HL-60 (cell line): Measurements from ENCODE around the gene PELI2.

ENCODE experiments used
- DNase-seq, 2 experiments: peaks; one replicate each; pipeline ENCODE4 v3.0.0-alpha.2; 2010 to 2020; ENCODE audit warnings: low read depth in 1 of 2, low spot score in 1 of 2
- H3K27ac ChIP-seq: fragments of 250-450 bp; sonication (Bioruptor Pico); replicated peaks from 2 replicates; pipeline ENCODE4 v1.5.1; 2020; ENCODE audit warnings: mild to moderate bottlenecking, moderate library complexity
- H3K27me3 ChIP-seq: fragments of 250-450 bp; sonication (Bioruptor Pico); 2 replicates; pipeline ENCODE4 v1.5.1; 2021; ENCODE audit warnings: mild to moderate bottlenecking, moderate library complexity; ENCODE audit not compliant: insufficient read depth, poor library complexity, severe bottlenecking
- H3K4me3 ChIP-seq: replicated peaks from 2 replicates; pipeline ENCODE4 v1.5.1; 2011; ENCODE audit warnings: mild to moderate bottlenecking, control low read depth, low read length; ENCODE audit not compliant: insufficient read depth
- CTCF ChIP-seq: IDR thresholded peaks from one replicate; pipeline ENCODE4 v1.5.1; 2011; ENCODE audit warnings: low read length, control low read depth, inconsistent platforms; ENCODE audit not compliant: insufficient read depth
- GABPA ChIP-seq: IDR thresholded peaks from 2 replicates; pipeline ENCODE4 v1.6.1; 2012; ENCODE audit warnings: low read depth
- POLR2AphosphoS5 ChIP-seq: IDR thresholded peaks from 2 replicates; pipeline ENCODE4 v1.6.1; 2012; ENCODE audit warnings: low read depth
- REST ChIP-seq: IDR thresholded peaks from 2 replicates; pipeline ENCODE4 v1.6.1; 2012; ENCODE audit warnings: low read depth; ENCODE audit not compliant: insufficient replicate concordance
- SPI1 ChIP-seq: IDR thresholded peaks from 2 replicates; pipeline ENCODE4 v1.6.1; 2012; ENCODE audit warnings: low read depth, mild to moderate bottlenecking, borderline replicate concordance

The PELI2 gene

DNA sequence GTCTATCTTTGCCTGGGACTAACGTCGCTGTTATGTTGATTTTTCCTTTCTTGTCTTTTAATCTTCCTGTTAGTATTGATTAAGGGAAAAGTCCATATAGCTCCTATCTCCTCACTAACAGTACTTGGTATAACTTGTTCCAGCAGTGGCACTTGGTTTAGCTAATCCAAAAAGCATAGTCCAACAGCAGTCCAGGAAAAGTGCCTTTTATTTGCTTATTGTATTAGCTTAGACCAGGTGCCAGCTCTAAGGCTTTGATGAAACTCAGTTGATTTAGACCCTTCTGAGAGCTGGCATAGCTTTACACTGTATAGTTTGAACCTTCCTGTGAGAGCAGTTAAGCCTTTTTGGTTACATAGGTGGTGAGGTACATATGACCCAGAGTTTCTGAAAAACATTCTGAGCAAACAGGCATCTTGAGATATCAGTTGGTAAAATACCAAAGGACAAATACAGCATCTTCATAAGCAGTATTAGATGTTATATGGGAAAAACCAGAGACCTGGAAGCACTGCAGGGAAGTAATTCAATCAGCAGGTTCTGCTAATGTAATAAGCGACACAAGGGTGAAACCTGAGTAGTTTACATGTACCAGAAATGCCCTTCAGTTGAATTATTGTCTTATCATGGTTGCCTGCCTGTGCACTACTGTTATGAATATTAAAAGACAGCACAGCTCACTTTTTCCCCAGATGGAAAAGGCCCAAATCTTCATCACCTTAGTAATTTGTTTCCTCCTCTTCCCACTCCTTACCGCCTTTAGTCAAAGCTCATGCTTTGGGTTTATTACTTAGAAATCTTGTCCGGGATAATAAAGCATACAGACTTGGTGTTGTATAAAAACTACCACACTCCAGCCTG is 13.0 kb downstream of the PELI2 start:
- DNase-seq, result no peak
- no peak for TF ChIP-seq GABPA
- no peak for TF ChIP-seq CTCF
- TF ChIP-seq SPI1, result no peak
- no peak for TF ChIP-seq POLR2AphosphoS5
- no peak for TF ChIP-seq REST
- Histone ChIP-seq H3K27ac (no peak overlapping the region), H3K4me3 (no peak overlapping the region), H3K27me3 (no peaks in the 10 kb centered on the region)

DNA sequence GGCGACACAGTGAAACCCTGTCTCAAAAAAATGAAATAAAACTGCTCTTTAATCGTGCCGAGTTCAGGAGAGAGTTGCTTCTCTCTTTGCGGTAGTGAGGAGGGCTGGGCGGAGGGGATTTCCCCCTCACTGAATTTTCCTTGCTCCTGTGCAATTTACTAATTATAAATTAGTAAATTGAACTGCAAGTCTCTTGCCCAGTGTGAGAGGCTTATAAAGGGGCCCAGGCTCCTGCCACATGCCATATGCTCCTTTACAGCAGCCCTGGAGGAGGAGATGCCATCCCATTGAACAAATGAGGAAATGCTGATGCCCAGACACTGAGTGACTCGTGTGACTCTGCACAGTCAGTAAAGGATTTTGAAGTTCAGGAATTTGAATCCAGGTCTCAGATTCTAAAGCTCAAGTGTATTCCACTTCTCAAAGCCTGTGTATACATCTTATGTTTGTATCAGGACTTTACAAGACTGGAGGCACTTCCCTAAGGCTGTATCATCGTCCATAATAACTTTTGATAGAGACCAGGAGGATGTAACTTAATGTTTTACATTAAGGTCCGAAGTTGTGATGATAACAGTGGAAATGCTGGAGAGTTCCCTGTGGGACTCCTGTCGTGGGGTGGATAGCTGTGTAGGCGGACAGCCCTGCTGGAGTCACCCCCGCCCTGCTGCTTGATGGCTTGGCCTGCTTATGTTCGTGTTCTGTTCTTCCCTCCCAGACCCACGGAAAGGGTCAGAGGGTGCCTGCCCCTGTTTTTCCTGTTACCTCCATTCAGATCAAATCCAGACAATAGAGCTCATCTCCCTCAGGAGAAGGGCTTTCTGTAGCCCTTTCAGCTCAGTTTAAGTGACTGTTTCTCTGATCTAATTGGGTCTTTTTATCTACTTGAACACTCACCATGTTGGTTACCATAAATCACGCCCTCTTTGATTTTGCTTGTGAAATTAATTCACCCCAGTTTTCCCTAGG is 13.9 kb downstream of the PELI2 start:
- peak; percentile 57 for TF ChIP-seq SPI1
- TF ChIP-seq GABPA, result no peak
- Histone ChIP-seq H3K4me3 (no peak overlapping the region), H3K27me3 (no peaks in the 10 kb centered on the region), H3K27ac (no peak overlapping the region)
- peak in 1 of 2 experiments; percentile 16 for DNase-seq

DNA sequence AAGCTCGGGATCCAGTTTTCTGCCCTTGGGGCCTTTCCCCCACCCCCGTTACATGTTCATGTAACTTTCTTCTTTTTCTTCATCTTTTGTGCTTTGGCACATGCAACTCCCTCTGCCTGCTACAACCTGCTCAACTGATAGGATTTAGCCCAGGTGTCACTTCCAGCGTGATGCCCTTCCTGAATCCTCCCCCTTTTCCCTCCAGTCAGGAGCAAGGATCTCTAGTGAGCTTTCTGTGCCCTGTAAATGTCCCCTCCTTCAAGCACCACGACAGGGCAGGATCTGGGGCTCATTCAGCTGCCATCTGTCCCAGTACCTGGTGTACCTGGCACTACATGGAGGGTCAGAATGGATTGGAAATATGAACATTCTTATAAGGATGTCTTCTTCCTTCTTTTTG is 15.3 kb downstream of the PELI2 start:
- TF ChIP-seq CTCF, result no peak
- no peak for TF ChIP-seq POLR2AphosphoS5
- TF ChIP-seq REST, result no peak
- no peak for TF ChIP-seq GABPA
- no peak for TF ChIP-seq SPI1
- DNase-seq, result no peak
- Histone ChIP-seq H3K4me3 (no peak overlapping the region), H3K27me3 (no peaks in the 10 kb centered on the region), H3K27ac (no peak overlapping the region)

- TF ChIP-seq POLR2AphosphoS5, result no peak
- TF ChIP-seq CTCF, result no peak
- no peak for TF ChIP-seq SPI1
- no peak for TF ChIP-seq GABPA
- no peak for TF ChIP-seq REST
- Histone ChIP-seq H3K4me3 (no peak overlapping the region), H3K27ac (no peak overlapping the region), H3K27me3 (no peaks in the 10 kb centered on the region)
- DNase-seq, result no peak
These were observed 16.8 kb downstream of the PELI2 start for GRCh38 chr14:56135001-56135400.
